ENCODE results near the gene MDH1.
"Not testable (repeated sequence)": the region's sequence is repeated elsewhere in the genome, so short reads cannot be mapped to it uniquely, and the experiment has no call there.

MDH1 gene

GRCh38 chr2:63588385-63589147 is at the start of gene MDH1, which contains the start of gene WDPCP:
TSS of gene MDH1 (plus strand) at chr2:63588963. CDS start at chr2:63589044, 81 bp downstream.
TSS of gene WDPCP (minus strand) at chr2:63588477. CDS start at chr2:63588271, 206 bp downstream.
- peak; percentile 82 to 95 for DNase-seq (ENCODE audit: low read depth in 1 of 2, low spot score in 1 of 2)

GRCh38 chr2:63539416-63540162 is 49.2 kb upstream of the MDH1 start:
- no peak for DNase-seq (ENCODE audit: low read depth in 1 of 2, low spot score in 1 of 2)

GRCh38 chr2:63544017-63544627 is 44.6 kb upstream of the MDH1 start:
- no peak for DNase-seq (ENCODE audit: low read depth in 1 of 2, low spot score in 1 of 2)

GRCh38 chr2:63545023-63545422 is 43.7 kb upstream of the MDH1 start:
- no peak for DNase-seq (ENCODE audit: low read depth in 1 of 2, low spot score in 1 of 2)

GRCh38 chr2:63553049-63553448 is 35.7 kb upstream of the MDH1 start:
- no peak for DNase-seq (ENCODE audit: low read depth in 1 of 2, low spot score in 1 of 2)

- DNase-seq (ENCODE audit: low read depth in 1 of 2, low spot score in 1 of 2): no peak
Observed at GRCh38 chr2:63555299-63555698, 33.5 kb upstream of the MDH1 start.

- DNase-seq (ENCODE audit: low read depth in 1 of 2, low spot score in 1 of 2): no peak
Observed at GRCh38 chr2:63555931-63556330, 32.8 kb upstream of the MDH1 start.

- DNase-seq (ENCODE audit: low read depth in 1 of 2, low spot score in 1 of 2): not testable (repeated sequence)
Observed at GRCh38 chr2:63557819-63558218, 30.9 kb upstream of the MDH1 start.

- not testable (repeated sequence) for DNase-seq (ENCODE audit: low read depth in 1 of 2, low spot score in 1 of 2)
Observed at GRCh38 chr2:63558922-63559321, 29.8 kb upstream of the MDH1 start.

GRCh38 chr2:63562751-63563150 is 26.0 kb upstream of the MDH1 start:
- DNase-seq (ENCODE audit: low read depth in 1 of 2, low spot score in 1 of 2): no peak

- no peak for DNase-seq (ENCODE audit: low read depth in 1 of 2, low spot score in 1 of 2)
Observed at GRCh38 chr2:63569740-63570139, 19.0 kb upstream of the MDH1 start.

- no peak for DNase-seq (ENCODE audit: low read depth in 1 of 2, low spot score in 1 of 2)
Observed at GRCh38 chr2:63571291-63571690, 17.5 kb upstream of the MDH1 start.

- no peak for DNase-seq (ENCODE audit: low read depth in 1 of 2, low spot score in 1 of 2)
Observed at GRCh38 chr2:63572001-63572400, 16.8 kb upstream of the MDH1 start.

- not testable (repeated sequence) for DNase-seq (ENCODE audit: low read depth in 1 of 2, low spot score in 1 of 2)
Observed at GRCh38 chr2:63573026-63573425, 15.7 kb upstream of the MDH1 start.

GRCh38 chr2:63573726-63574345 is 14.9 kb upstream of the MDH1 start:
- not testable (repeated sequence) for DNase-seq (ENCODE audit: low read depth in 1 of 2, low spot score in 1 of 2)

GRCh38 chr2:63576546-63576945 is 12.2 kb upstream of the MDH1 start:
- no peak for DNase-seq (ENCODE audit: low read depth in 1 of 2, low spot score in 1 of 2)

GRCh38 chr2:63578767-63579166 is 10.0 kb upstream of the MDH1 start:
- DNase-seq (ENCODE audit: low read depth in 1 of 2, low spot score in 1 of 2): no peak

- DNase-seq (ENCODE audit: low read depth in 1 of 2, low spot score in 1 of 2): no peak
Observed at GRCh38 chr2:63580651-63581297, 8.0 kb upstream of the MDH1 start.

- no peak for DNase-seq (ENCODE audit: low read depth in 1 of 2, low spot score in 1 of 2)
Observed at GRCh38 chr2:63581298-63581961, 7.3 kb upstream of the MDH1 start.

GRCh38 chr2:63582873-63583272 is 5.9 kb upstream of the MDH1 start:
- no peak for DNase-seq (ENCODE audit: low read depth in 1 of 2, low spot score in 1 of 2)

All from activated CD4-positive, alpha-beta T cell treated with anti-CD3 and anti-CD28 coated beads, Interleukin-2, amount 50 U/mL, for 24 hours (primary cell).